Spinal cord (tissue), 10 donors: ENCODE data around the gene ANAPC5. TPM values are rescaled to one million over a fixed set of nuclear protein-coding genes. Genes with fewer than 3 reads are reported as not detected.
"Not testable (repeated sequence)": the region's sequence is repeated elsewhere in the genome, so short reads cannot be mapped to it uniquely, and the experiment has no call there.

Experiments used
- DNase-seq, 6 donors: peaks; one replicate each; pipeline versions ENCODE4 v3.0.0 to v3.0.0-alpha.2; 2013 to 2015; ENCODE audit warnings: low spot score in 6 of 6, low read depth in 4 of 6
- H3K27ac ChIP-seq: one replicate; pipeline ENCODE4 v1.5.1; 2013; ENCODE audit warnings: low read depth, low read length, control low read depth
- H3K27me3 ChIP-seq: one replicate; pipeline ENCODE4 v1.6.1; 2013; ENCODE audit warnings: low read length; ENCODE audit not compliant: control insufficient read depth, insufficient read depth
- H3K36me3 ChIP-seq: one replicate; pipeline ENCODE4 v1.6.1; 2013; ENCODE audit warnings: low read length; ENCODE audit not compliant: control insufficient read depth, insufficient read depth
- H3K4me1 ChIP-seq: one replicate; pipeline ENCODE4 v1.6.1; 2013; ENCODE audit warnings: low read length; ENCODE audit not compliant: control insufficient read depth, insufficient read depth
- H3K4me3 ChIP-seq: one replicate; pipeline ENCODE4 v1.5.1; 2013; ENCODE audit warnings: low read depth, low read length, control low read depth
- H3K9me3 ChIP-seq: one replicate; pipeline ENCODE4 v1.6.1; 2013; ENCODE audit warnings: low read length; ENCODE audit not compliant: control insufficient read depth, insufficient read depth
- WGBS: methylation state at CpG from one replicate; pipeline ENCODE4 v1.1.5; 2013; ENCODE audit warnings: missing lambda C conversion rate; ENCODE audit not compliant: insufficient coverage; 5-methylcytosine and 5-hydroxymethylcytosine counted together
- polyA plus RNA-seq, 2 donors: library from polyadenylated mRNA; unstranded; fragments of 120-200 nt; gene quantifications; one replicate each; pipeline ENCODE4 v1.2.1, GENCODE V29; 2013; ENCODE audit not compliant: insufficient read length in 2 of 2
- total RNA-seq, 2 donors: library from RNA; depleted of rRNA in 1 of 2; stranded (reverse); fragments of 120-200 nt in 1 of 2; fragments of >200 nt in 1 of 2; gene quantifications; one replicate each; pipeline versions ENCODE4 v1.2.3 to v1.2.4, GENCODE V29; 2013 to 2014
- donor health status: healthy.

ANAPC5 gene
- total and polyA plus RNA-seq, 4 donors: 131 to 186 (median 157) TPM

DNA sequence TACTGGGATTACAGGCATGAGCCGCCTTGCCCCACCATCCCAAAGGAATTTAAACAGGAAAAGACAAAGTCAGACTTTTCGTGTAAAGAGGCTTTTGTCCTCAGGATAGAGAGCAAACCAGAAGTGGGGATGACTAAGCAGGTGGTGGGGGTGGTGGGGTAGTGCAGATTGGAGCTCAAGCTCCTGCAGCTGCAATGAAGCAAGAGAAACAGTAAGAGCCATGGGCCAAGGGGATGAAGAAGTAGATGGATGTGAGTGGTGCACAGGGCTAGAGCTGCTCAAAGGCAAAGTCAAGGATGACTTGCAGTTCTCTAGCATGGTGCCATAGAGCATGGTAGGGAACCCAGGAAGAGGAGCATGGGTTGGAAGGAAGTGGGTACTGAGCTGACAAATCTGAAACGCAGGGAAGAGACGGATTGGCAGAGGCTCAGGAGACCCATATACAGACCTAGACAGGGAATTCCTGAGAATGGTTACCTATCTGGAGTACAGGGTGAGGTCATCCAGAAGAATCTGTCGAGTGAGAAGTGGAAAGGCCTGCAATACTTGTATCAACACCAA lies 36.3 kb upstream of the ANAPC5 start:
- H3K27me3 ChIP-seq: no peaks in the 10 kb centered on the region
- no peak for DNase-seq

DNA sequence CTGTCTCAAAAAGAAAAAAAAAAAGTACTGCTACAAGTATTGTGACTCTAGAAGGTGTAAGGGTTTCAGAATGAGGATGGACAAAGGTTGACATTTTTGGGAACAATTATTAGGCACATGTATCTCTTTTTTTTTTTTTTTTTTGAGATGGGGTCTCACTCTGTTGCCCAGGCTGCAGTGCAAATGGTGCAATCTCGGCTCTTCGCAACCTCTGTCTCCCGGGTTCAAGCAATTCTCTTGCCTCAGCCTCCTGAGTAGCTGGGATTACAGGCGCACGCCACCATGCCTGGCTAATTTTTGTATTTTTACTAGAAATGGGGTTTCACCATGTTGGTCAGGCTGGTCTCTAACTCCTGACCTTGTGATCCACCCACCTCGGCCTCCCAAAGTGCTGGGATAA lies 32.7 kb upstream of the ANAPC5 start:
- not testable (repeated sequence) for H3K9me3 ChIP-seq

More for the DNA sequence above, 36.3 kb upstream of the ANAPC5 start:
- Histone ChIP-seq H3K36me3 (no peaks in the 10 kb centered on the region), H3K4me1 (no peaks in the 10 kb centered on the region), H3K9me3 (no peaks in the 10 kb centered on the region), H3K27ac (no peak overlapping the region), H3K4me3 (no peak overlapping the region)
- WGBS: 79% methylated on average over 4 of the region's 5 CpGs

DNA sequence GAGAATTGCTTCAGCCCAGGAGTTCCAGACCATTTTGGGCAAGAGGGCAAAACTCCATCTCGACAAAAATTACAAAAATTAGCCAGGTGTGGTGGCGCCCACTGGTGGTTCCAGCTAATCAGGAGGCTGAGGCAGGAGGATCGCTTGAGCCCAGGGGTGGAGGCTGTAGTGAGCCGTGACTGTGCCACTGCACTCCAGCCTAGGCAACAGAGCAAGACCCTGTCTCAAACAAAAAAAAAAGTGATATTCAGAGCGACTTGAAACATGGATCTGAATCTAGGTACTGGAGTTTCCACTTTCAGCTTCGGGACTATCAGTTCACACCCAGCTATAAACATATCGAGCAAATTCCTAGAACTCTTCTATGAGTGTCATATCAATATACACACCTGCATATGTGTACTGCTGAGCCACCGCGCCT lies 31.4 kb upstream of the ANAPC5 start:
- Histone ChIP-seq H3K9me3 (no peaks in the 10 kb centered on the region), H3K4me1 (no peaks in the 10 kb centered on the region), H3K27me3 (no peaks in the 10 kb centered on the region), H3K36me3 (no peaks in the 10 kb centered on the region), H3K4me3 (no peak overlapping the region), H3K27ac (no peak overlapping the region)
- WGBS: 100% methylated on average over 5 of the region's 9 CpGs
- DNase-seq: no peak

More for the DNA sequence above, 32.7 kb upstream of the ANAPC5 start:
- not testable (repeated sequence) for H3K27me3 ChIP-seq, H3K36me3 ChIP-seq, H3K4me1 ChIP-seq, DNase-seq, H3K4me3 ChIP-seq, H3K27ac ChIP-seq
- 92% methylated on average over 4 of the region's 6 CpGs for WGBS

DNA sequence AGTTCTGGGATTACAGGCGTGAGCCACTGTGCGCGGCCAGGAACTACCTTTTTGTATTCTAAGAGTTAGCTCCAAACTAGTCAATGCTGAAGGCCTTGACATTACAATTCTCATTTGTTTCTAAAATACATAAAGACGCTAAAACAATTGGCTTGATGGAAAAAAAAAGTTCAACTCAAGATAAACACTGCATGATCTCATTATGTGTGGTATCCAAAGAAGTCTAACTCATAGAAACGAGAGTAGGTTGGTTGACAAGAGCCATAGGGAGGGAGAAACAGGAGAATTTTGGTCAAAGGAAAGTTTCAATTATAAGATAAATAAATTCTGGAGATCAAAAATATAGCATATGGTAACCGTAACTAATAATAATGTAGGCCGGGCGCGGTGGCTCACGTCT lies 27.7 kb upstream of the ANAPC5 start:
- H3K4me3 ChIP-seq: no peak overlapping the region
- no peaks in the 10 kb centered on the region for H3K36me3 ChIP-seq
- no peak for DNase-seq
- no peaks in the 10 kb centered on the region for H3K4me1 ChIP-seq
- no peak overlapping the region for H3K27ac ChIP-seq
- H3K9me3 ChIP-seq: no peaks in the 10 kb centered on the region
- WGBS: 94% methylated on average over 7 of the region's 10 CpGs
- no peaks in the 10 kb centered on the region for H3K27me3 ChIP-seq

DNA sequence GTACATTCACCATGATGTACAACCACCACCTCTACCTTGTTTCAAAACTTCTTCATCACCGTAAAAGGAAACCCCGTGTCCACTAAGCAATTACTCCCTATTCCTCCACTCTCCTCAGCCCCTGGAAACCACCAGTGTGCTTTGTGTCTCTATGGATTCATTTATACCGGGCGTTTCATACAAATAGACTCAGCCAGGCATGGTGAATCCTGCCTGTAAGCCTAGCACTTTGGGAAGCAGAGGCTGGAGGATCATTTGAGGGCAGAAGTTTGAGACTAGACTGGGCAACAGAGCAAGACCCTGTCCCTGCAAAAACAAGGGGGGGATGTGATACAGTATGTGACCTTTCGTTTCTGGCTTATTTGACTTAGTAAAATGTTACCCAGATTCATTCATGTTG lies 26.5 kb upstream of the ANAPC5 start:
- Histone ChIP-seq H3K27ac (no peak overlapping the region), H3K4me1 (no peaks in the 10 kb centered on the region), H3K4me3 (no peak overlapping the region), H3K36me3 (no peaks in the 10 kb centered on the region), H3K27me3 (no peaks in the 10 kb centered on the region), H3K9me3 (no peaks in the 10 kb centered on the region)
- no peak for DNase-seq
- 20% methylated on average over 2 of the region's 5 CpGs for WGBS

DNA sequence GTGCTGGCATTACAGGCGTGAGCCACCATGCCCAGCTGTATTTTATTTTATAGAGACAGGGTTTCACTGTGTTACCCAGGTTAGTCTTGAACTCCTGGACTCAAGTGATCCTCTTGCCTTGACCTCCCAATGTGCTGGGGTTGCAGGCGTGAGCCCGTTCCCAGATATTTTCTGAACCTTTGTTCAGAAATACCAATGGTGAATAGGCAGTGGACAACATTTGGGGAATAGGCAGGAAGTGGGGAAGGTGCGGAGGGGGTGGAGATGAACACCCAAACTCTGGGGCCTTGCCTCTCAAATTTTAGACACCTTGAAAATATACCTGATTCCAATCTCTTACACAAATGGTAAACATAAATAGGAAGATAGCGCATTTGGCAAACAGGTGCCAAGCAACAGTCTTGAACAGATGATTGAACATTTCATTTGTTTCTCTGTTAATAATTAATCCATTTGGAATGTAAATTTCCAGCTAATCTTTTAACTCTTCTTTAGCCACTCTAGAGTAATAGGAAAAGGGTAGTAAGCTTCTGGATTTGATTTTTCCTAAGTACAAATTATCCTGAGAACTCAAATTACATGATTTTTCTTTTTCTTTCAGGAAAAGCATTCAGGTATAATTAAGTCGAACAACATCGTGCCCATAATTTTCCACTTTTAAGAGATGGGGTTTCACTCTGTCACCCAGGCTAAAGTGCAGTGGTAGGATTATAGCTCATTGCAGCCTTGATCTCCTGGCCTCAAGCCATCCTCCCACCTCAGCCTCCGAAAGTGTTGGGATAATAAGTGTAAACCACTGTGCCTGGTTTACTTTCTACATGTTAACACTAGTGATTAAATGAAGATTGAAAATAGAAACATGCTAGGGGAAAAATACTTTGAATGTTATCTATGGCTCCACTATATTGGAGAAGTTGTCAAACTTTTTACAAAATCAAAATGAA lies 24.8 kb upstream of the ANAPC5 start:
- WGBS: 79% methylated on average over 3 of the region's 8 CpGs
- no peak overlapping the region for H3K4me3 ChIP-seq
- no peaks in the 10 kb centered on the region for H3K4me1 ChIP-seq
- H3K9me3 ChIP-seq: no peaks in the 10 kb centered on the region
- H3K27ac ChIP-seq: no peak overlapping the region
- no peaks in the 10 kb centered on the region for H3K36me3 ChIP-seq
- H3K27me3 ChIP-seq: no peaks in the 10 kb centered on the region
- no peak for DNase-seq

DNA sequence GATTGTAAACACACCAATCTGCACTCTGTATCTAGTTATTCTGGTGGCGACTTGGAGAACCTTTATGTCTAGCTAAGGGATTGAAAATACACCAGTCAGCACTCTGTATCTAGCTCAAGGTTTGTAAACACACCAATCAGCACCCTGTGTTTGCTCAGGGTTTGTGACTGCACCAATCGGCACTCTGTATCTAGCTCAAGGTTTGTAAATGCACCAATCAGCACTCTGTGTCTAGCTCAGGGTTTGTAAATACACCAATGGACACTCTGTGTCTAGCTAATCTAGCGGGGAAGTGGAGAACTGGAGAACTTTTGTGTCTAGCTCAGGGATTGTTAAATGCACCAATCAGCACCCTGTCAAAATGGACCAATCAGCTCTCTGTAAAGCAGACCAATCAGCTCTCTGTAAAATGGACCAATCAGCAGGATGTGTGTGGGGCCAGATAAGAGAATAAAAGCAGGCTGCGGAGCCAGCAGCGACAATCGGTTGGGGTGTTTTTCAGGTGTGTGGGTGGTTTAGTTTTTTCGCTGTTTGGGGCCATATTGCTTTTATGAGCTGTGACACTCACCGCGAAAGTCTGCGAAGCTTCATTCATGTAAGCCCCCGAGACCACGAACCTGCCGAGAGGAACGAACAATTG lies 22.9 kb upstream of the ANAPC5 start:
- H3K36me3 ChIP-seq, H3K27me3 ChIP-seq, H3K4me3 ChIP-seq, H3K4me1 ChIP-seq, H3K9me3 ChIP-seq, DNase-seq, H3K27ac ChIP-seq: not testable (repeated sequence)
- WGBS: 86% methylated on average over 13 of the region's 14 CpGs

DNA sequence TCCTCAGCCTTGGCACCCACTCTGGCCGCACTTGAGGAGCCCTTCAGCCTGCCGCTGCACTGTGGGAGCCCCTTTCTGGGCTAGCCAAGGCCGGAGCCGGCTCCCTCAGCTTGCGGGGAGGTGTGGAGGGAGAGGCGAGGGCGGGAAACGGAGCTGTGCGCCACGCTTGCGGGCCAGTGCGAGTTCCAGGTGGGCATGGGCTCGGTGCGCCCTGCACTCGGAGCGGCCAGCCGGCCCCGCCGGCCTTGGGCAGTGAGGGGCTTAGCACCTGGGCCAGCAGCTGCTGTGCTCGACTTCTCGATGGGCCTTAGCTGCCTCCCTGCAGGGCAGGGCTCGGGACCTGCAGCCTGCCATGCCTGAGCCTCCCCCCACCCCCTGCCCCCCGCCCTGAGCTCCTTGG lies 22.1 kb upstream of the ANAPC5 start:
- H3K27me3 ChIP-seq, H3K36me3 ChIP-seq, H3K27ac ChIP-seq, H3K9me3 ChIP-seq, H3K4me3 ChIP-seq, DNase-seq, H3K4me1 ChIP-seq: not testable (repeated sequence)
- 92% methylated on average over 13 of the region's 23 CpGs for WGBS

DNA sequence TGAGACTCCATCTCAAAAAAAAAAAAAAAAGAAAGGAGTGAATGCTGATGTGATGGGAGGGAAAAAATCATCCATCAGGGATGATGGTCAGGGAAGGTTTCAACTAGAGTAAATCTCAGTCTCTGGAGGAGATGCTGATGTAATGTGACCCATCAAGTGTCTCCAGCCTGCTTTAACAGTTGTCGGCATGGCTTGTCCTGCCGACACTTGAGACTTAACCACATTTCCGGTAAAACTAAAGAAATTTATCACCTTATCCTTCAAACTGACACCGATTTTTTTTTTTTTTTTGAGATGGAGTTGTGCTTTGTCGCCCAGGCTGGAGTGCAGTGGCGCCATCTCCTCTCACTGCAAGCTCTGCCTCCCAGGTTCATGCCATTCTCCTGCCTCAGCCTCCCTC lies 21.5 kb upstream of the ANAPC5 start:
- Histone ChIP-seq H3K27me3 (no peaks in the 10 kb centered on the region), H3K27ac (no peak overlapping the region), H3K4me1 (no peaks in the 10 kb centered on the region), H3K36me3 (no peaks in the 10 kb centered on the region), H3K9me3 (no peaks in the 10 kb centered on the region), H3K4me3 (no peak overlapping the region)
- no peak for DNase-seq
- WGBS: 100% methylated on average over 3 of the region's 6 CpGs
